Astrocyte (in vitro differentiated cells and primary cell): ENCODE data around the gene BIN2. TPM values are rescaled to one million over a fixed set of nuclear protein-coding genes. Genes with fewer than 3 reads are reported as not detected.

ENCODE experiments used
- DNase-seq: peaks from one replicate; pipeline ENCODE4 v3.0.0-alpha.2; 2010; ENCODE audit warnings: low read depth
- FAIRE-seq: peaks from 2 replicates; lab custom pipeline; 2011; peaks lifted over from hg19 to GRCh38; lab: Jason Lieb, UNC
- H2AFZ ChIP-seq: 2 replicates; pipeline ENCODE4 v1.6.0; 2012; ENCODE audit warnings: low read depth, low read length, inconsistent platforms
- H3K27ac ChIP-seq: 2 replicates; pipeline ENCODE4 v1.5.1; 2011; ENCODE audit warnings: low read depth, low read length, inconsistent platforms
- H3K27me3 ChIP-seq: 2 replicates; pipeline ENCODE4 v1.6.0; 2011; ENCODE audit warnings: low read length, inconsistent platforms; ENCODE audit not compliant: insufficient read depth
- H3K36me3 ChIP-seq: 2 replicates; pipeline ENCODE4 v1.5.1; 2011; ENCODE audit warnings: low read length, inconsistent platforms; ENCODE audit not compliant: insufficient read depth
- H3K4me1 ChIP-seq: 2 replicates; pipeline ENCODE4 v1.5.1; 2011; ENCODE audit warnings: low read length, inconsistent platforms; ENCODE audit not compliant: insufficient read depth
- H3K4me2 ChIP-seq: 2 replicates; pipeline ENCODE4 v1.6.0; 2012; ENCODE audit warnings: low read length, inconsistent platforms
- H3K4me3 ChIP-seq: 2 replicates; pipeline ENCODE4 v1.5.1; 2011; ENCODE audit warnings: low read depth, mild to moderate bottlenecking, low read length, inconsistent platforms; ENCODE audit not compliant: insufficient read depth
- H3K79me2 ChIP-seq: 2 replicates; pipeline ENCODE4 v1.6.0; 2012; ENCODE audit warnings: mild to moderate bottlenecking, low read length, inconsistent platforms; ENCODE audit not compliant: insufficient read depth
- H3K9ac ChIP-seq: 2 replicates; pipeline ENCODE4 v1.6.0; 2012; ENCODE audit warnings: mild to moderate bottlenecking, low read length, inconsistent platforms
- H3K9me3 ChIP-seq: 2 replicates; pipeline ENCODE4 v1.5.1; 2012; ENCODE audit warnings: low read depth, mild to moderate bottlenecking, low read length, inconsistent platforms; ENCODE audit not compliant: insufficient read depth
- H4K20me1 ChIP-seq: 2 replicates; pipeline ENCODE4 v1.6.0; 2012; ENCODE audit warnings: low read length, inconsistent platforms; ENCODE audit not compliant: insufficient read depth
- H3K27ac Mint-ChIP-seq: one replicate; pipeline ENCODE4 v1.8.0; 2021; ENCODE audit warnings: mild to moderate bottlenecking, mixed read lengths; ENCODE audit not compliant: unreplicated experiment
- H3K27me3 Mint-ChIP-seq: one replicate; pipeline ENCODE4 v1.8.0; 2021; ENCODE audit warnings: low read depth, mixed read lengths; ENCODE audit not compliant: unreplicated experiment
- H3K36me3 Mint-ChIP-seq: one replicate; pipeline ENCODE4 v1.8.0; 2021; ENCODE audit warnings: low read depth, mixed read lengths; ENCODE audit not compliant: unreplicated experiment
- H3K4me1 Mint-ChIP-seq: one replicate; pipeline ENCODE4 v1.8.0; 2021; ENCODE audit warnings: low read depth, mixed read lengths; ENCODE audit not compliant: unreplicated experiment
- H3K4me3 Mint-ChIP-seq: one replicate; pipeline ENCODE4 v1.8.0; 2021; ENCODE audit warnings: mild to moderate bottlenecking, moderate library complexity, mixed read lengths; ENCODE audit not compliant: unreplicated experiment
- H3K9me3 Mint-ChIP-seq: one replicate; pipeline ENCODE4 v1.8.0; 2021; ENCODE audit warnings: mild to moderate bottlenecking, mixed read lengths; ENCODE audit not compliant: unreplicated experiment
- EZH2 ChIP-seq: IDR thresholded peaks from 2 replicates; pipeline ENCODE4 v1.6.1; 2012; ENCODE audit warnings: mild to moderate bottlenecking, low read length, inconsistent platforms; ENCODE audit not compliant: insufficient read depth
- total RNA-seq: library from RNA; stranded (reverse); gene quantifications from 2 replicates; pipeline ENCODE4 v1.2.1, GENCODE V29; 2021
- TF ChIP-seq, protein P1 (sequence below): IDR thresholded peaks from 2 replicates; pipeline ENCODE4 v1.5.1; 2011; ENCODE audit warnings: low read depth, mild to moderate bottlenecking, inconsistent platforms, low read length, moderate library complexity; ENCODE audit not compliant: insufficient read depth

BIN2 gene
- total RNA-seq, 1 donor from 2014 or later: not detected

DNA sequence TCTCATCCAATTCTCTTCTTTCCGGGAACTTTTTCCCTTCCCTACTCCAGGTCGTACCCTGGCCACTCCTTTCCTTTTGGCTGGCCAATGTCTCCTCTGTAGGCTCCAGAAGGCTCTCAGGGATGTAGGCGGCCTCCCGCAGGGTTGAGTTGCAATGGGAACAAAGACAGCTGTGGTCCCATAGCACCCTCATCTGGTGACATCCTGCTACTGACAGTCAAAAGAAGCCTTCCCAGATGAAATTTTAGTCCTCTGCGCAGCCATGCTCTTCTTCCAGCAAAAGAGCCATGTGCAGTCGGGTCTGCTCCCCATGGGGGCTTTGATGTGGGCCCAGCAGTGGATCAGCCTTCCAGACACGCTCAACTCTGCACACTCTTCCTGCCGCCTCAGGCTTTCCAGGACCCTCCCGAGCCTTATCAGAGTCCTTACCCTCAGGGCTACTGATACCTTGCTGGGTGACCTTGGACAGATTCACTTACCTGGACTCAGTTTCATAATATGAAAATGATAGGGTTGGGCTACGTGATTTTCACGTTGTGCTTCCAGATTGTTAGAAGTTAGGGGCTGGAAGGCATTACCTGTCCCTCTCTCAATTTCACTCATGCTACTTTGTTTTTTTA, 28.0 kb upstream of the BIN2 start:
- Histone ChIP-seq H2AFZ (no peak overlapping the region), H3K4me1 (no peaks in the 10 kb centered on the region), H3K9ac (no peak overlapping the region), H4K20me1 (no peaks in the 10 kb centered on the region), H3K27ac (no peak overlapping the region), H3K79me2 (no peaks in the 10 kb centered on the region), H3K4me3 (no peak overlapping the region), H3K36me3 (no peaks in the 10 kb centered on the region), H3K27me3 (peaks cover 2% of the 10 kb centered on the region), H3K9me3 (no peaks in the 10 kb centered on the region), H3K4me2 (no peak overlapping the region)
- no peaks in the 10 kb centered on the region for H3K9me3 Mint-ChIP-seq
- no peaks in the 10 kb centered on the region for H3K36me3 Mint-ChIP-seq
- no peak overlapping the region for H3K4me3 Mint-ChIP-seq
- H3K27ac Mint-ChIP-seq: no peak overlapping the region
- DNase-seq (no peak), FAIRE-seq (peak; percentile 39)
- peaks cover 2% of the 10 kb centered on the region for H3K27me3 Mint-ChIP-seq
- H3K4me1 Mint-ChIP-seq: peaks cover 9% of the 10 kb centered on the region
- no peak for TF ChIP-seq EZH2
- TF ChIP-seq, protein P1, sequence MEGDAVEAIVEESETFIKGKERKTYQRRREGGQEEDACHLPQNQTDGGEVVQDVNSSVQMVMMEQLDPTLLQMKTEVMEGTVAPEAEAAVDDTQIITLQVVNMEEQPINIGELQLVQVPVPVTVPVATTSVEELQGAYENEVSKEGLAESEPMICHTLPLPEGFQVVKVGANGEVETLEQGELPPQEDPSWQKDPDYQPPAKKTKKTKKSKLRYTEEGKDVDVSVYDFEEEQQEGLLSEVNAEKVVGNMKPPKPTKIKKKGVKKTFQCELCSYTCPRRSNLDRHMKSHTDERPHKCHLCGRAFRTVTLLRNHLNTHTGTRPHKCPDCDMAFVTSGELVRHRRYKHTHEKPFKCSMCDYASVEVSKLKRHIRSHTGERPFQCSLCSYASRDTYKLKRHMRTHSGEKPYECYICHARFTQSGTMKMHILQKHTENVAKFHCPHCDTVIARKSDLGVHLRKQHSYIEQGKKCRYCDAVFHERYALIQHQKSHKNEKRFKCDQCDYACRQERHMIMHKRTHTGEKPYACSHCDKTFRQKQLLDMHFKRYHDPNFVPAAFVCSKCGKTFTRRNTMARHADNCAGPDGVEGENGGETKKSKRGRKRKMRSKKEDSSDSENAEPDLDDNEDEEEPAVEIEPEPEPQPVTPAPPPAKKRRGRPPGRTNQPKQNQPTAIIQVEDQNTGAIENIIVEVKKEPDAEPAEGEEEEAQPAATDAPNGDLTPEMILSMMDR: peak; percentile 80

DNA sequence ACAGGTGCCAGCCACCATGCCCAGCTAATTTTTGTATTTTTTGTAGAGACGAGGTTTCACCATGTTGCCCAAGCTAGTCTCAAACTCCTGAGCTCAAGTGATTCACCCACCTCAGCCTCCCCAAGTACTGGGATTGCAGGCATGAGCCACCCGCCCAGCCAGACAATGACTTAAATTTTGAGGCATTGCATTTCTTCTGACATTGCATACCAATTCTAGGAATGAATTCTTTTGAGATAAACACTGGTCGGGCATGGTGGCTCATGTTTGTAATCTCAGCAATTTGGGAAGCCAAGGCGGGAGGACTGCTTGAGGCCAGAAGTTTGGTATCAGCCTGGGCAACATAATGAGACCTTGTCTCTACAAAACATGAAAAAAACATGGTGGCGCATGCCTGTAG, 25.1 kb upstream of the BIN2 start:
- TF ChIP-seq EZH2: no peak
- TF ChIP-seq, protein P1: no peak
- Histone ChIP-seq H3K79me2 (no peaks in the 10 kb centered on the region), H3K9ac (no peak overlapping the region), H4K20me1 (no peaks in the 10 kb centered on the region), H3K4me2 (no peak overlapping the region), H3K4me1 (peaks cover 14% of the 10 kb centered on the region), H3K27me3 (no peaks in the 10 kb centered on the region), H2AFZ (no peak overlapping the region), H3K27ac (no peak overlapping the region), H3K9me3 (no peaks in the 10 kb centered on the region), H3K4me3 (no peak overlapping the region), H3K36me3 (no peaks in the 10 kb centered on the region)
- FAIRE-seq (no peak), DNase-seq (peak; percentile 69)
- peaks cover 19% of the 10 kb centered on the region for H3K4me1 Mint-ChIP-seq
- no peaks in the 10 kb centered on the region for H3K36me3 Mint-ChIP-seq
- H3K4me3 Mint-ChIP-seq: no peak overlapping the region
- peaks cover 4% of the 10 kb centered on the region for H3K27me3 Mint-ChIP-seq
- no peak overlapping the region for H3K27ac Mint-ChIP-seq
- no peaks in the 10 kb centered on the region for H3K9me3 Mint-ChIP-seq

DNA sequence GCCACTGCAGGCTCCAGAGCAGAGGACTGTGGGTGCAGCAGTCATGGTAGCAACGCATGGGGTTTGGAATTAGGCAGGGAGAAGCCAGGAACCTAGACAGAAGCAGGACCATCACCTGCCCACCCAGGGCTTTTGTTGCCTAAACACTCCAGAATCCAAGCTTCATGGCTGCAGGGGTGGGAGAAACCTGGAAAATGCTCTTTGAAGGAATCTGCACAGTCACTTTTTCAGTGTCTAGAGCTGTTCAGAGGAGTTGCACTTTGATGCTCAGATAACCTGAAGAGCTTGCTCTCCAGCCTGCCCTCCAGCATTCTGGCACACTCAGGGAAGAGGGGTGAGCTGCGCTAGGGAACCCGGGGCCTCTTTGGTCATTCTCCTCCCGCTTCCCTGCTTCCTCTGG, 24.1 kb upstream of the BIN2 start:
- H3K4me2 ChIP-seq: no peak overlapping the region
- H3K4me1 ChIP-seq: peaks cover 14% of the 10 kb centered on the region
- H2AFZ ChIP-seq: no peak overlapping the region
- no peaks in the 10 kb centered on the region for H3K36me3 Mint-ChIP-seq
- no peaks in the 10 kb centered on the region for H4K20me1 ChIP-seq
- H3K27ac ChIP-seq: no peak overlapping the region
- no peaks in the 10 kb centered on the region for H3K79me2 ChIP-seq
- FAIRE-seq: no peak
- no peak overlapping the region for H3K9ac ChIP-seq
- TF ChIP-seq, protein P1: no peak
- no peak for TF ChIP-seq EZH2
- no peaks in the 10 kb centered on the region for H3K36me3 ChIP-seq
- H3K9me3 ChIP-seq: no peaks in the 10 kb centered on the region
- H3K4me3 Mint-ChIP-seq: no peak overlapping the region
- H3K9me3 Mint-ChIP-seq: no peaks in the 10 kb centered on the region
- H3K27ac Mint-ChIP-seq: no peak overlapping the region
- H3K27me3 ChIP-seq: no peaks in the 10 kb centered on the region
- H3K4me1 Mint-ChIP-seq: peaks cover 19% of the 10 kb centered on the region
- H3K27me3 Mint-ChIP-seq: peaks cover 7% of the 10 kb centered on the region
- no peak for DNase-seq
- no peak overlapping the region for H3K4me3 ChIP-seq
